GM12891 (cell line): ENCODE data around the gene EHD4.

Experiments used
- POLR2A ChIP-seq: IDR thresholded peaks from 2 replicates; pipeline ENCODE4 v1.6.1; 2011; ENCODE audit warnings: low read depth, low read length, control low read depth
- POLR2AphosphoS5 ChIP-seq: IDR thresholded peaks from 2 replicates; pipeline ENCODE4 v1.6.1; 2011; ENCODE audit warnings: low read depth, low read length, control low read depth
- SPI1 ChIP-seq: IDR thresholded peaks from 2 replicates; pipeline ENCODE4 v1.6.1; 2011; ENCODE audit warnings: low read depth, low read length, control low read depth

DNA sequence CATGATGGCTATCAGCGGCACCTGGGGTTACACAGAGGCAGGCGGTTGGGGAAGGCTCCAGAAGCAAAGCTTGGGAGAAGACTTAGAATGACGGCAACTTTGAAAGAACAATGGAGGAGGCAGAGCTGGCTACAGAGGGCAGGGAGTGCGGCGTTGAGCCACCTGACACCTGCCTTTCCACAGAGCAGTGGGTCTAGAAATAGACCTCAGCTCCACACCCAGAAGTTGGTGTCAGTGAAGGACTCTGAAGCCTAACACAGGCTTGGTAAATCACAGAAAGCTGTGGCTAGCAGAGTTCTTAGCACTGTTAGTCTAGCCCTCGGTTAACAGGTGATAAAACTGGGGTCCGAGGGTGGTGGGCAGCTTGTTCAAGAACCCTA lies 23.1 kb upstream of the EHD4 start:
- TF ChIP-seq POLR2AphosphoS5 (no peak), POLR2A (no peak), SPI1 (no peak)
